DMS153 treated with DMSO at 0.1 percent for 48 hours (cell line): Measurements from ENCODE around the gene ARHGDIB.
A peak's percentile ranks its signal among the peaks of the same experiment; 100 is the strongest.

Source experiments
- DNase-seq: peaks from one replicate; lab custom pipeline; 2025; ENCODE audit not compliant: unreplicated experiment; lab: John Stamatoyannopoulos, UW

The ARHGDIB gene

GRCh38 chr12:14961466-14962152 is at the start of gene ARHGDIB:
TSS of gene ARHGDIB (minus strand) at chr12:14961601. CDS start at chr12:14950712, 10,889 bp downstream.
- no peak for DNase-seq

- DNase-seq = no peak
Measured at GRCh38 chr12:15011162-15011561, 49.8 kb upstream of the ARHGDIB start.

GRCh38 chr12:15007551-15007950 is 46.1 kb upstream of the ARHGDIB start:
- no peak for DNase-seq

- no peak for DNase-seq
Measured at GRCh38 chr12:15005064-15005463, 43.7 kb upstream of the ARHGDIB start.

- DNase-seq = no peak
Measured at GRCh38 chr12:15004421-15004820, 43.0 kb upstream of the ARHGDIB start.

GRCh38 chr12:15001733-15002382 is 40.5 kb upstream of the ARHGDIB start:
- peak; percentile 32 for DNase-seq

GRCh38 chr12:15000575-15000974 is 39.2 kb upstream of the ARHGDIB start:
- DNase-seq = no peak

GRCh38 chr12:14999695-15000365 is 38.4 kb upstream of the ARHGDIB start:
- no peak for DNase-seq

- DNase-seq = no peak
Measured at GRCh38 chr12:14999021-14999694, 37.8 kb upstream of the ARHGDIB start.

- DNase-seq = no peak
Measured at GRCh38 chr12:14997998-14998397, 36.6 kb upstream of the ARHGDIB start.

GRCh38 chr12:14995583-14996425 is 34.4 kb upstream of the ARHGDIB start:
- peak; percentile 21 for DNase-seq

GRCh38 chr12:14994610-14995009 is 33.2 kb upstream of the ARHGDIB start:
- no peak for DNase-seq

- no peak for DNase-seq
Measured at GRCh38 chr12:14993537-14994266, 32.3 kb upstream of the ARHGDIB start.

- no peak for DNase-seq
Measured at GRCh38 chr12:14993117-14993516, 31.7 kb upstream of the ARHGDIB start.

- DNase-seq = no peak
Measured at GRCh38 chr12:14992673-14993072, 31.3 kb upstream of the ARHGDIB start.

- DNase-seq = no peak
Measured at GRCh38 chr12:14991069-14991468, 29.7 kb upstream of the ARHGDIB start.

- no peak for DNase-seq
Measured at GRCh38 chr12:14989790-14990189, 28.4 kb upstream of the ARHGDIB start.

- DNase-seq = no peak
Measured at GRCh38 chr12:14988035-14988434, 26.6 kb upstream of the ARHGDIB start.

- no peak for DNase-seq
Measured at GRCh38 chr12:14986449-14986848, 25.0 kb upstream of the ARHGDIB start.

GRCh38 chr12:14984766-14985285 is 23.4 kb upstream of the ARHGDIB start:
- no peak for DNase-seq
